ENCODE data around the gene CDC20. TPM values are rescaled to one million over a fixed set of nuclear protein-coding genes. Genes with fewer than 3 reads are reported as not detected.
A peak's percentile ranks its signal among the peaks of the same experiment; 100 is the strongest.

CDC20 gene
- polyA plus RNA-seq, 3 donors = 0.08 to 0.10 TPM; not detected in 1

- Histone ChIP-seq H3K79me2 (ENCODE audit: insufficient read depth, low read length) (peaks cover 11% of the 10 kb centered on the region), H4K20me1 (ENCODE audit: insufficient read depth, low read length) (peaks cover 12% of the 10 kb centered on the region), H3K27ac (ENCODE audit: low read depth in 1 of 2, low read length in 2 of 2) (no peak overlapping the region), H2AFZ (ENCODE audit: insufficient read depth, low read depth, low read length, poor library complexity, severe bottlenecking) (no peak overlapping the region), H3K9me3 (replicated peaks in 1 of 2; ENCODE audit: control insufficient read depth in 1 of 2, insufficient read depth in 1 of 2, low read length in 2 of 2) (no peaks in the 10 kb centered on the region), H3K4me3 (replicated peaks in 1 of 3; ENCODE audit: low read depth in 2 of 3, low read length in 3 of 3) (no peak overlapping the region), H3K36me3 (replicated peaks in 1 of 2; ENCODE audit: control insufficient read depth in 1 of 2, insufficient read depth in 2 of 2, low read length in 2 of 2) (peaks cover 0 to 1% of the 10 kb centered on the region in 2 donors), H3K4me2 (replicated peaks; ENCODE audit: extremely low read depth, low read length, poor library complexity, severe bottlenecking) (no peak overlapping the region), H3K27me3 (ENCODE audit: control insufficient read depth in 2 of 2, insufficient read depth in 2 of 2, low read length in 2 of 2) (no peaks in the 10 kb centered on the region), H3K4me1 (ENCODE audit: control insufficient read depth in 1 of 2, insufficient read depth in 2 of 2, low read length in 2 of 2) (peaks cover 19 to 21% of the 10 kb centered on the region in 2 donors), H3K9ac (ENCODE audit: insufficient read depth, low read length, poor library complexity, severe bottlenecking) (no peak overlapping the region)
- no peak for TF ChIP-seq CTCF (IDR thresholded peaks at IDR 0.05)
- no CpG with 5 or more reads among the region's 2 CpGs for WGBS (ENCODE audit: insufficient coverage)
- no peak overlapping the region for H3K4me3 Mint-ChIP-seq
- no peaks in the 10 kb centered on the region for H3K9me3 Mint-ChIP-seq
- intact Hi-C loops (cut with micrococcal nuclease) = loop anchor here (5.0 kb wide), 2 partner anchors 32 to 37 kb away; partner anchors contain the start of genes MED8 (in 1 of the 2) and SZT2 (in 1 of the 2)
- no peak for DNase-seq
- H3K27ac Mint-ChIP-seq = peak overlapping the region in 1 of 7 donors; percentile 68
- peaks cover 25% of the 10 kb centered on the region for H3K4me1 Mint-ChIP-seq
- H3K27me3 Mint-ChIP-seq (ENCODE audit: low read depth in 3 of 3) = peaks cover 0 to 2% (median 0%) of the 10 kb centered on the region in 3 donors
- H3K36me3 Mint-ChIP-seq = peaks cover 4 to 7% of the 10 kb centered on the region in 2 donors
Observed at GRCh38 chr1:43354936-43355335, 3.8 kb upstream of the CDC20 start.

- no peak overlapping the region for H3K27ac Mint-ChIP-seq
- no CpG with 5 or more reads among the region's 4 CpGs for WGBS (ENCODE audit: insufficient coverage)
- Histone ChIP-seq H4K20me1 (ENCODE audit: insufficient read depth, low read length) (peaks cover 32% of the 10 kb centered on the region), H3K9ac (ENCODE audit: insufficient read depth, low read length, poor library complexity, severe bottlenecking) (no peak overlapping the region), H3K4me1 (ENCODE audit: control insufficient read depth in 1 of 2, insufficient read depth in 2 of 2, low read length in 2 of 2) (peaks cover 38 to 45% of the 10 kb centered on the region in 2 donors), H3K79me2 (ENCODE audit: insufficient read depth, low read length) (peaks cover 35% of the 10 kb centered on the region), H3K27ac (ENCODE audit: low read depth in 1 of 2, low read length in 2 of 2) (no peak overlapping the region), H3K36me3 (replicated peaks in 1 of 2; ENCODE audit: control insufficient read depth in 1 of 2, insufficient read depth in 2 of 2, low read length in 2 of 2) (peaks cover 15 to 24% of the 10 kb centered on the region in 2 donors), H3K4me2 (replicated peaks; ENCODE audit: extremely low read depth, low read length, poor library complexity, severe bottlenecking) (no peak overlapping the region), H3K4me3 (replicated peaks in 1 of 3; ENCODE audit: low read depth in 2 of 3, low read length in 3 of 3) (no peak overlapping the region), H3K27me3 (ENCODE audit: control insufficient read depth in 2 of 2, insufficient read depth in 2 of 2, low read length in 2 of 2) (no peaks in the 10 kb centered on the region), H3K9me3 (replicated peaks in 1 of 2; ENCODE audit: control insufficient read depth in 1 of 2, insufficient read depth in 1 of 2, low read length in 2 of 2) (no peaks in the 10 kb centered on the region), H2AFZ (ENCODE audit: insufficient read depth, low read depth, low read length, poor library complexity, severe bottlenecking) (no peak overlapping the region)
- intact Hi-C loops (cut with micrococcal nuclease) = loop anchor here in 1 of 2 donors (5.0 kb wide), 1 partner anchor 35 kb away; no protein-coding TSS in a partner anchor
- peaks cover 48% of the 10 kb centered on the region for H3K4me1 Mint-ChIP-seq
- no peak for TF ChIP-seq CTCF (IDR thresholded peaks at IDR 0.05)
- peaks cover 0 to 2% (median 0%) of the 10 kb centered on the region in 3 donors for H3K27me3 Mint-ChIP-seq (ENCODE audit: low read depth in 3 of 3)
- H3K36me3 Mint-ChIP-seq = peaks cover 26 to 27% of the 10 kb centered on the region in 2 donors
- H3K9me3 Mint-ChIP-seq = peaks cover 0 to 1% (median 0%) of the 10 kb centered on the region in 7 donors
- H3K4me3 Mint-ChIP-seq = no peak overlapping the region
- no peak for DNase-seq
Observed at GRCh38 chr1:43357251-43357650, 1.5 kb upstream of the CDC20 start.
